Measurements from ENCODE around the gene PIGL.
"Not testable (repeated sequence)": the region's sequence is repeated elsewhere in the genome, so short reads cannot be mapped to it uniquely, and the experiment has no call there.

Gene PIGL

GRCh38 chr17:16217002-16217635 lies at the start of gene PIGL:
TSS of gene PIGL (plus strand) at chr17:16217210. CDS start at chr17:16217227, 17 bp downstream.
- Histone ChIP-seq H3K9me3 (ENCODE audit: control insufficient read depth in 1 of 2, low read length in 2 of 2) (no peaks in the 10 kb centered on the region), H3K9ac (ENCODE audit: low read depth in 1 of 2, low read length in 2 of 2) (peak within 1 kb of the TSS; percentile 85 to 95), H3K27me3 (ENCODE audit: control insufficient read depth in 1 of 2, insufficient read depth in 2 of 2, low read length in 2 of 2) (no peaks in the 10 kb centered on the region), H3K4me3 (ENCODE audit: low read depth in 1 of 2, low read length in 2 of 2) (peak within 1 kb of the TSS; percentile 95 to 98), H3K36me3 (ENCODE audit: control insufficient read depth in 1 of 2, insufficient read depth in 2 of 2, low read length in 2 of 2) (no peaks in the 10 kb centered on the region), H3K27ac (ENCODE audit: low read depth, low read length) (peak within 1 kb of the TSS; percentile 98), H3K4me1 (ENCODE audit: control insufficient read depth in 1 of 2, insufficient read depth in 2 of 2, low read length in 2 of 2) (peaks cover 25 to 33% of the 10 kb centered on the region in 2 donors)

DNA sequence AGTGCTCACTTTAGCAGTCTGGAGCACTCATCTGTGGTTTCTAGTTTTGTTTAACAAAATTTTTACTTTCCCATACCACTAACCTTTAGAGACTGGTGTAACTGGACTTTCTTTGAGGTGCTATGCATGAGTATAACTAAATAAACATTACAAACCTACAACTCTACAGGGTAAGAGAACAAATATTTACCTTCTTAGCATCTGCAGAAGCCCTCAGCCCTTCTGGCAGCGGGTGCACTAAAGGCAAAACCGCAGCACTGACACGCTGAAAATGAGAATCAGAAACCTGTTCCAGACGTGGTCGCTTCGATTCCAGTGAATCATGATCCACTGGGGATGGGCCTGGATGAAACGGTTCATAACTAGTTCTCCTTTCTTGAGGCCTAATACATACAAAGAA lies 45.4 kb upstream of the PIGL start:
- Histone ChIP-seq H3K27ac (ENCODE audit: low read depth, low read length) (no peak overlapping the region), H3K9ac (ENCODE audit: low read depth in 1 of 2, low read length in 2 of 2) (no peak overlapping the region), H3K4me1 (ENCODE audit: control insufficient read depth in 1 of 2, insufficient read depth in 2 of 2, low read length in 2 of 2) (no peaks in the 10 kb centered on the region), H3K27me3 (ENCODE audit: control insufficient read depth in 1 of 2, insufficient read depth in 2 of 2, low read length in 2 of 2) (no peaks in the 10 kb centered on the region), H3K4me3 (ENCODE audit: low read depth in 1 of 2, low read length in 2 of 2) (no peak overlapping the region), H3K9me3 (ENCODE audit: control insufficient read depth in 1 of 2, low read length in 2 of 2) (no peaks in the 10 kb centered on the region), H3K36me3 (ENCODE audit: control insufficient read depth in 1 of 2, insufficient read depth in 2 of 2, low read length in 2 of 2) (peaks cover 6 to 21% of the 10 kb centered on the region in 2 donors)

GRCh38 chr17:16178836-16179235 lies 38.2 kb upstream of the PIGL start:
- Histone ChIP-seq H3K9me3 (ENCODE audit: control insufficient read depth in 1 of 2, low read length in 2 of 2) (no peaks in the 10 kb centered on the region), H3K9ac (ENCODE audit: low read depth in 1 of 2, low read length in 2 of 2) (no peak overlapping the region), H3K36me3 (ENCODE audit: control insufficient read depth in 1 of 2, insufficient read depth in 2 of 2, low read length in 2 of 2) (peaks cover 0 to 12% of the 10 kb centered on the region in 2 donors), H3K27me3 (ENCODE audit: control insufficient read depth in 1 of 2, insufficient read depth in 2 of 2, low read length in 2 of 2) (no peaks in the 10 kb centered on the region), H3K4me1 (ENCODE audit: control insufficient read depth in 1 of 2, insufficient read depth in 2 of 2, low read length in 2 of 2) (no peaks in the 10 kb centered on the region), H3K27ac (ENCODE audit: low read depth, low read length) (no peak overlapping the region), H3K4me3 (ENCODE audit: low read depth in 1 of 2, low read length in 2 of 2) (no peak overlapping the region)

DNA sequence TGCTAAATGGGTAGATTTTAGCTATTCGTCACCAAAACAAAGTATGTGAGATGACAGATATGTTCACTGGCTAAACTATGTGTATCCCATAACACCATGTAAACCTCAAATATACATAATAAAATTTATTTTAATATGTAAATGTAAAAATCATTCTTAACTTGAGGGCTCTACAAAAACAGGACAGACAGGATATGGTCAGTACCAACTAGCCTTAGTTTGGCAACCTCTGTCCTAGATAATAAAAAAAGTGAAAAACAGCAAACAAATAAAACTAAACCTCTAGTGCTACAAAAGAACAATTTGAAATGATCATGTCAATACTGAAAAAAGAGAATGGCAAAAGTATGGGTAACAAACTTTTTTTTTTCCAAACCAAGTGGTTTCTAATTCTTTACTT lies 35.4 kb upstream of the PIGL start:
- Histone ChIP-seq H3K36me3 (ENCODE audit: control insufficient read depth in 1 of 2, insufficient read depth in 2 of 2, low read length in 2 of 2) (peaks cover 0 to 30% of the 10 kb centered on the region in 2 donors), H3K27ac (ENCODE audit: low read depth, low read length) (no peak overlapping the region), H3K27me3 (ENCODE audit: control insufficient read depth in 1 of 2, insufficient read depth in 2 of 2, low read length in 2 of 2) (no peaks in the 10 kb centered on the region), H3K9ac (ENCODE audit: low read depth in 1 of 2, low read length in 2 of 2) (no peak overlapping the region), H3K4me3 (ENCODE audit: low read depth in 1 of 2, low read length in 2 of 2) (no peak overlapping the region), H3K9me3 (ENCODE audit: control insufficient read depth in 1 of 2, low read length in 2 of 2) (no peaks in the 10 kb centered on the region), H3K4me1 (ENCODE audit: control insufficient read depth in 1 of 2, insufficient read depth in 2 of 2, low read length in 2 of 2) (no peaks in the 10 kb centered on the region)

GRCh38 chr17:16187642-16188041 lies 29.4 kb upstream of the PIGL start:
- Histone ChIP-seq H3K27me3 (ENCODE audit: control insufficient read depth in 1 of 2, insufficient read depth in 2 of 2, low read length in 2 of 2) (no peaks in the 10 kb centered on the region), H3K9ac (ENCODE audit: low read depth in 1 of 2, low read length in 2 of 2) (no peak overlapping the region), H3K4me3 (ENCODE audit: low read depth in 1 of 2, low read length in 2 of 2) (no peak overlapping the region), H3K36me3 (ENCODE audit: control insufficient read depth in 1 of 2, insufficient read depth in 2 of 2, low read length in 2 of 2) (peaks cover 7 to 45% of the 10 kb centered on the region in 2 donors), H3K4me1 (ENCODE audit: control insufficient read depth in 1 of 2, insufficient read depth in 2 of 2, low read length in 2 of 2) (peaks cover 0 to 4% of the 10 kb centered on the region in 2 donors), H3K27ac (ENCODE audit: low read depth, low read length) (no peak overlapping the region), H3K9me3 (ENCODE audit: control insufficient read depth in 1 of 2, low read length in 2 of 2) (no peaks in the 10 kb centered on the region)

GRCh38 chr17:16189791-16190348 lies 27.1 kb upstream of the PIGL start:
- Histone ChIP-seq H3K27me3 (ENCODE audit: control insufficient read depth in 1 of 2, insufficient read depth in 2 of 2, low read length in 2 of 2) (no peaks in the 10 kb centered on the region), H3K9me3 (ENCODE audit: control insufficient read depth in 1 of 2, low read length in 2 of 2) (no peaks in the 10 kb centered on the region), H3K4me3 (ENCODE audit: low read depth in 1 of 2, low read length in 2 of 2) (no peak overlapping the region), H3K4me1 (ENCODE audit: control insufficient read depth in 1 of 2, insufficient read depth in 2 of 2, low read length in 2 of 2) (peaks cover 0 to 4% of the 10 kb centered on the region in 2 donors), H3K27ac (ENCODE audit: low read depth, low read length) (no peak overlapping the region), H3K36me3 (ENCODE audit: control insufficient read depth in 1 of 2, insufficient read depth in 2 of 2, low read length in 2 of 2) (peaks cover 7 to 55% of the 10 kb centered on the region in 2 donors), H3K9ac (ENCODE audit: low read depth in 1 of 2, low read length in 2 of 2) (no peak overlapping the region)

- Histone ChIP-seq H3K27me3 (ENCODE audit: control insufficient read depth in 1 of 2, insufficient read depth in 2 of 2, low read length in 2 of 2) (no peaks in the 10 kb centered on the region), H3K4me1 (ENCODE audit: control insufficient read depth in 1 of 2, insufficient read depth in 2 of 2, low read length in 2 of 2) (peaks cover 0 to 4% of the 10 kb centered on the region in 2 donors), H3K27ac (ENCODE audit: low read depth, low read length) (no peak overlapping the region), H3K9me3 (ENCODE audit: control insufficient read depth in 1 of 2, low read length in 2 of 2) (no peaks in the 10 kb centered on the region), H3K36me3 (ENCODE audit: control insufficient read depth in 1 of 2, insufficient read depth in 2 of 2, low read length in 2 of 2) (peaks cover 7 to 51% of the 10 kb centered on the region in 2 donors), H3K9ac (ENCODE audit: low read depth in 1 of 2, low read length in 2 of 2) (no peak overlapping the region), H3K4me3 (ENCODE audit: low read depth in 1 of 2, low read length in 2 of 2) (no peak overlapping the region)
Observed at GRCh38 chr17:16190703-16191360, 26.2 kb upstream of the PIGL start.

GRCh38 chr17:16191604-16192003 lies 25.4 kb upstream of the PIGL start:
- Histone ChIP-seq H3K4me1 (ENCODE audit: control insufficient read depth in 1 of 2, insufficient read depth in 2 of 2, low read length in 2 of 2) (peaks cover 0 to 4% of the 10 kb centered on the region in 2 donors), H3K36me3 (ENCODE audit: control insufficient read depth in 1 of 2, insufficient read depth in 2 of 2, low read length in 2 of 2) (peaks cover 7 to 44% of the 10 kb centered on the region in 2 donors), H3K27me3 (ENCODE audit: control insufficient read depth in 1 of 2, insufficient read depth in 2 of 2, low read length in 2 of 2) (no peaks in the 10 kb centered on the region), H3K4me3 (ENCODE audit: low read depth in 1 of 2, low read length in 2 of 2) (no peak overlapping the region), H3K27ac (ENCODE audit: low read depth, low read length) (no peak overlapping the region), H3K9ac (ENCODE audit: low read depth in 1 of 2, low read length in 2 of 2) (no peak overlapping the region), H3K9me3 (ENCODE audit: control insufficient read depth in 1 of 2, low read length in 2 of 2) (no peaks in the 10 kb centered on the region)

DNA sequence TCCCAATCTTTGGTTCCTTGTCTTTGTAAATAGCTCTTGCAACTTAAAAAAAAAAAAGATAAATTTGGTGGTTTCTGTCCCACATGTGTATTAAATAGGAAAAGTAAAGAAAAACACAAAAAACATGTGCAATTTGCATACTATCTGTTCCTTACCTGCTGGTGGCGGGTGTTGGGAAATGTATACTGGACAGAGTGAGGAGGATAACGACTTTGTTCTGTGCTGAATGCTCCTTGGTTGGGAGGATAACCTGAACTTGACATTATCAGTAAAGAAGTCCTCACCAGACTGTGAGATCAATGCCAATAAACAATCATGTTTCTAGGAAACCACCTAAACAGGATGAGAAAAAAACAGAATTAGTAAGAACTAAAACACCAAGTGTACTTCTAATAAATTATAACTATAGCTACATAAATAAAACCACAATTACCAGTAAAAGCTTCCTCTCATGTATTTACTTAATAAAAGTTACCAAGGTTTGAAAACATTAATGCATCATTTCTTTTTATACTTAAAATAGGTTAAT lies 22.6 kb upstream of the PIGL start:
- not testable (repeated sequence) for H3K4me3 ChIP-seq (ENCODE audit: low read depth in 1 of 2, low read length in 2 of 2); H3K9me3 ChIP-seq (ENCODE audit: control insufficient read depth in 1 of 2, low read length in 2 of 2); H3K27me3 ChIP-seq (ENCODE audit: control insufficient read depth in 1 of 2, insufficient read depth in 2 of 2, low read length in 2 of 2); H3K9ac ChIP-seq (ENCODE audit: low read depth in 1 of 2, low read length in 2 of 2); H3K27ac ChIP-seq (ENCODE audit: low read depth, low read length); H3K4me1 ChIP-seq (ENCODE audit: control insufficient read depth in 1 of 2, insufficient read depth in 2 of 2, low read length in 2 of 2)
- H3K36me3 ChIP-seq (ENCODE audit: control insufficient read depth in 1 of 2, insufficient read depth in 2 of 2, low read length in 2 of 2), result peaks cover 7 to 42% of the 10 kb centered on the region in 2 donors

DNA sequence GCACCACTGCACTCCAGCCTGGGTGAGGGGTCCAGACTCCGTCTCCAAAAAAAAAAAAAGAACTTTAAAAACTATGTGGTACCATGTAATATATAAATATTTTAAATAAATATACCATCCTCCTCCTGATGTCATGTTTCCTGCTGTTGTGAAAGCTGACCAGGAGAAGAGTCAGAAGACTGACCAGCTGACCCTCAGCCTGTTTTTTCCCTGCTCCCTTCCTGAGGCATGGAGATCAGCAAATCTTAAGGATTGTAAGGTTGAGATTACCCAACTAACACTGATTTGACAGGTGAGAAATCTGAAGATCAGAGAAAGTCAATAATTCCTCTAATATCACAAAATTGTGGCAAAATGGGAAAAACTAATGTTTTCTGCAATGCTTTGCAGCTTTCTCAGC lies 19.7 kb upstream of the PIGL start:
- H3K4me3 ChIP-seq (ENCODE audit: low read depth in 1 of 2, low read length in 2 of 2), result no peak overlapping the region
- H3K4me1 ChIP-seq (ENCODE audit: control insufficient read depth in 1 of 2, insufficient read depth in 2 of 2, low read length in 2 of 2), result peaks cover 9 to 14% of the 10 kb centered on the region in 2 donors
- no peak overlapping the region for H3K9ac ChIP-seq (ENCODE audit: low read depth in 1 of 2, low read length in 2 of 2)
- H3K27me3 ChIP-seq (ENCODE audit: control insufficient read depth in 1 of 2, insufficient read depth in 2 of 2, low read length in 2 of 2), result no peaks in the 10 kb centered on the region
- no peak overlapping the region for H3K27ac ChIP-seq (ENCODE audit: low read depth, low read length)
- H3K9me3 ChIP-seq (ENCODE audit: control insufficient read depth in 1 of 2, low read length in 2 of 2), result no peaks in the 10 kb centered on the region
- H3K36me3 ChIP-seq (ENCODE audit: control insufficient read depth in 1 of 2, insufficient read depth in 2 of 2, low read length in 2 of 2), result peaks cover 0 to 26% of the 10 kb centered on the region in 2 donors
